MCF 10A (cell line): ENCODE results near the gene RPS16. TPM values are rescaled to one million over a fixed set of nuclear protein-coding genes. Genes with fewer than 3 reads are reported as not detected.

ENCODE experiments used
- BruUV-seq: library from RNA; stranded (reverse); fragments of 400-500 nt; replicated peaks from 2 replicates; lab custom pipeline; 2021; lab: Mats Ljungman, UMichigan
- CTCF ChIA-PET: fragments of 300-600 bp; sonication (Branson Sonifier 250); formaldehyde crosslinking; extraction: SDS; loops from one replicate; lab custom pipeline; 2021; ENCODE audit warnings: antibody characterized with exemption, inconsistent platforms; lab: Yijun Ruan, JAX
- POLR2A ChIA-PET: fragments of 300-600, 350-650 bp; sonication (Branson Sonifier 250); formaldehyde crosslinking; extraction: SDS; loops from one replicate; lab custom pipeline; 2020; ENCODE audit warnings: antibody characterized with exemption, inconsistent platforms; lab: Yijun Ruan, JAX
- DNase-seq: peaks from one replicate; pipeline ENCODE4 v3.0.0-alpha.2; 2018; ENCODE audit not compliant: unreplicated experiment
- H3K27ac Mint-ChIP-seq: one replicate; pipeline ENCODE4 v1.8.0; 2022; ENCODE audit warnings: mild to moderate bottlenecking, low read depth, mixed read lengths; ENCODE audit not compliant: unreplicated experiment
- H3K27me3 Mint-ChIP-seq: one replicate; pipeline ENCODE4 v1.8.0; 2022; ENCODE audit warnings: mixed read lengths; ENCODE audit not compliant: insufficient read depth, unreplicated experiment
- H3K36me3 Mint-ChIP-seq: one replicate; pipeline ENCODE4 v1.8.0; 2022; ENCODE audit warnings: mild to moderate bottlenecking, moderate library complexity, mixed read lengths; ENCODE audit not compliant: insufficient read depth, unreplicated experiment
- H3K4me1 Mint-ChIP-seq: one replicate; pipeline ENCODE4 v1.8.0; 2022; ENCODE audit warnings: mixed read lengths; ENCODE audit not compliant: insufficient read depth, unreplicated experiment
- H3K4me3 Mint-ChIP-seq: one replicate; pipeline ENCODE4 v1.8.0; 2022; ENCODE audit warnings: mild to moderate bottlenecking, moderate library complexity, mixed read lengths; ENCODE audit not compliant: unreplicated experiment
- H3K9me3 Mint-ChIP-seq: one replicate; pipeline ENCODE4 v1.8.0; 2022; ENCODE audit warnings: mixed read lengths; ENCODE audit not compliant: unreplicated experiment
- intact Hi-C: fragments of 100-400 bp; cut with micrococcal nuclease; formaldehyde crosslinking; loops from 2 replicates; pipeline ENCODE4 v1.14.1; 2022
- total RNA-seq: library from RNA; stranded (reverse); gene quantifications from 2 replicates; pipeline ENCODE4 v1.2.3, GENCODE V29; 2022
- TF ChIP-seq, protein P1 (sequence below): fragments of 200-600 bp; IDR thresholded peaks from one replicate; pipeline ENCODE4 v1.8.0; 2022; ENCODE audit warnings: antibody characterized with exemption, mild to moderate bottlenecking; ENCODE audit not compliant: unreplicated experiment

Gene RPS16
- total RNA-seq, 1 experiment from 2014 or later: 2,909 TPM

GRCh38 chr19:39445196-39446111 lies 9.7 kb upstream of the RPS16 start, which contains the start of gene SUPT5H:
Gene SUPT5H (plus strand): TSS chr19:39445582. CDS start chr19:39445891, 309 bp downstream.
- BruUV-seq: TSS peak; percentile 79
- no peaks in the 10 kb centered on the region for H3K9me3 Mint-ChIP-seq
- intact Hi-C loops: no loop called here
- peak; percentile 99 for DNase-seq
- peaks cover 28% of the 10 kb centered on the region for H3K4me1 Mint-ChIP-seq
- TF ChIP-seq, protein P1, sequence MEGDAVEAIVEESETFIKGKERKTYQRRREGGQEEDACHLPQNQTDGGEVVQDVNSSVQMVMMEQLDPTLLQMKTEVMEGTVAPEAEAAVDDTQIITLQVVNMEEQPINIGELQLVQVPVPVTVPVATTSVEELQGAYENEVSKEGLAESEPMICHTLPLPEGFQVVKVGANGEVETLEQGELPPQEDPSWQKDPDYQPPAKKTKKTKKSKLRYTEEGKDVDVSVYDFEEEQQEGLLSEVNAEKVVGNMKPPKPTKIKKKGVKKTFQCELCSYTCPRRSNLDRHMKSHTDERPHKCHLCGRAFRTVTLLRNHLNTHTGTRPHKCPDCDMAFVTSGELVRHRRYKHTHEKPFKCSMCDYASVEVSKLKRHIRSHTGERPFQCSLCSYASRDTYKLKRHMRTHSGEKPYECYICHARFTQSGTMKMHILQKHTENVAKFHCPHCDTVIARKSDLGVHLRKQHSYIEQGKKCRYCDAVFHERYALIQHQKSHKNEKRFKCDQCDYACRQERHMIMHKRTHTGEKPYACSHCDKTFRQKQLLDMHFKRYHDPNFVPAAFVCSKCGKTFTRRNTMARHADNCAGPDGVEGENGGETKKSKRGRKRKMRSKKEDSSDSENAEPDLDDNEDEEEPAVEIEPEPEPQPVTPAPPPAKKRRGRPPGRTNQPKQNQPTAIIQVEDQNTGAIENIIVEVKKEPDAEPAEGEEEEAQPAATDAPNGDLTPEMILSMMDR: no peak
- peak within 1 kb of the TSS; percentile 93 for H3K4me3 Mint-ChIP-seq
- H3K27me3 Mint-ChIP-seq: no peaks in the 10 kb centered on the region
- ChIA-PET POLR2A (interaction anchor here (0.6 to 3.9 kb wide), 33 partner anchors 10 to 1000 kb away, joined by 3 to 107 read pairs (median 5); partner anchors contain the start of genes EID2, EID2B, MED29 and PAF1), CTCF (interaction anchor here (0.6 to 2.1 kb wide), 5 partner anchors 10 to 486 kb away, joined by 3 to 14 read pairs (median 7); partner anchors contain the start of genes EID2B and RPS16)
- H3K36me3 Mint-ChIP-seq: peaks cover 38% of the 10 kb centered on the region
- peak within 1 kb of the TSS; percentile 99 for H3K27ac Mint-ChIP-seq

- Mint-ChIP-seq H3K4me1 (peaks cover 22% of the 10 kb centered on the region), H3K27me3 (no peaks in the 10 kb centered on the region), H3K4me3 (peak overlapping the region; percentile 93), H3K36me3 (peaks cover 36% of the 10 kb centered on the region), H3K9me3 (no peaks in the 10 kb centered on the region), H3K27ac (peak overlapping the region; percentile 99)
- DNase-seq: no peak
- intact Hi-C loops: no loop called here
- TF ChIP-seq, protein P1: no peak
- CTCF ChIA-PET: interaction anchor here (0.6 to 2.1 kb wide), 8 partner anchors 9 to 1042 kb away, joined by 3 to 14 read pairs (median 4); partner anchors contain the start of genes EID2B and RPS16
- TSS peak; percentile 94 for BruUV-seq
- POLR2A ChIA-PET: interaction anchor here (0.6 to 3.9 kb wide), 28 partner anchors 9 to 786 kb away, joined by 3 to 107 read pairs (median 5); partner anchors contain the start of genes EID2, EID2B, MED29 and PAF1
Observed at GRCh38 chr19:39444598-39445195, 8.9 kb upstream of the RPS16 start.

GRCh38 chr19:39438270-39438934 lies 2.7 kb upstream of the RPS16 start:
- H3K4me1 Mint-ChIP-seq: peaks cover 8% of the 10 kb centered on the region
- H3K27me3 Mint-ChIP-seq: no peaks in the 10 kb centered on the region
- CTCF ChIA-PET: interaction anchor here (0.6 to 3.8 kb wide), 18 partner anchors 9 to 1411 kb away, joined by 3 to 44 read pairs (median 4); partner anchors contain the start of genes EID2 and EID2B
- BruUV-seq: no TSS peak
- no peak overlapping the region for H3K4me3 Mint-ChIP-seq
- TF ChIP-seq, protein P1: no peak
- no peak overlapping the region for H3K27ac Mint-ChIP-seq
- intact Hi-C loops: no loop called here
- peaks cover 35% of the 10 kb centered on the region for H3K36me3 Mint-ChIP-seq
- no peaks in the 10 kb centered on the region for H3K9me3 Mint-ChIP-seq
- POLR2A ChIA-PET: interaction anchor here (0.5 to 3.9 kb wide), 8 partner anchors 29 to 1682 kb away, joined by 3 to 21 read pairs (median 3); partner anchors contain the start of gene EID2B
- DNase-seq: peak; percentile 56
